NCI-H2029 (cell line): ENCODE measurements around the gene CNNM3.
A peak's percentile ranks its signal among the peaks of the same experiment; 100 is the strongest.
"Not testable (repeated sequence)": the region's sequence is repeated elsewhere in the genome, so short reads cannot be mapped to it uniquely, and the experiment has no call there.

Experiments
- DNase-seq: peaks from one replicate; lab custom pipeline; 2025; lab: John Stamatoyannopoulos, UW

Gene CNNM3

DNA sequence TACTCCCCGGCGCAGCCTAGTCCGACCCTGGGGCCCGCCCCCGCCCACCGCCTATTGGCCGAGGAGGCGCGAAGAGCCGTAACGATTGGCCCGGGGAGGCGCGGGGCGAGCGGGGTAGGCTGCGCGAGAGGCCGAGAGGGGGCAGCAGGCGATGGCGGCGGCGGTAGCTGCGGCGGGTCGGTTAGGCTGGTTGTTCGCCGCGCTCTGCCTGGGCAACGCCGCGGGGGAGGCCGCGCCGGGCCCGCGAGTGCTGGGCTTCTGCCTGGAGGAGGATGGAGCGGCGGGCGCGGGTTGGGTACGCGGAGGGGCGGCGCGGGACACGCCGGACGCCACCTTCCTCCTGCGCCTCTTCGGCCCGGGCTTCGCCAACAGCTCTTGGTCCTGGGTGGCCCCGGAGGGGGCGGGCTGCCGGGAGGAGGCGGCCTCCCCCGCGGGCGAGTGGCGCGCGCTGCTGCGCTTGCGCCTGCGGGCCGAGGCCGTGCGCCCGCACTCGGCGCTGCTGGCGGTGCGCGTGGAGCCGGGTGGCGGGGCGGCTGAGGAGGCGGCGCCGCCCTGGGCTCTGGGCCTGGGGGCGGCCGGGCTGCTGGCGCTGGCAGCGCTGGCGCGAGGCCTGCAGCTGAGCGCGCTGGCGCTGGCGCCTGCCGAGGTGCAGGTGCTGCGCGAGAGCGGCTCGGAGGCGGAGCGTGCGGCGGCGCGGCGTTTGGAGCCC, at the start of gene CNNM3:
Gene CNNM3, plus strand, starts transcription at position 142 of the 709 bp plus-strand sequence. Its CDS starts 10 bp downstream, at position 152.
- DNase-seq, result peak; percentile 75

DNA sequence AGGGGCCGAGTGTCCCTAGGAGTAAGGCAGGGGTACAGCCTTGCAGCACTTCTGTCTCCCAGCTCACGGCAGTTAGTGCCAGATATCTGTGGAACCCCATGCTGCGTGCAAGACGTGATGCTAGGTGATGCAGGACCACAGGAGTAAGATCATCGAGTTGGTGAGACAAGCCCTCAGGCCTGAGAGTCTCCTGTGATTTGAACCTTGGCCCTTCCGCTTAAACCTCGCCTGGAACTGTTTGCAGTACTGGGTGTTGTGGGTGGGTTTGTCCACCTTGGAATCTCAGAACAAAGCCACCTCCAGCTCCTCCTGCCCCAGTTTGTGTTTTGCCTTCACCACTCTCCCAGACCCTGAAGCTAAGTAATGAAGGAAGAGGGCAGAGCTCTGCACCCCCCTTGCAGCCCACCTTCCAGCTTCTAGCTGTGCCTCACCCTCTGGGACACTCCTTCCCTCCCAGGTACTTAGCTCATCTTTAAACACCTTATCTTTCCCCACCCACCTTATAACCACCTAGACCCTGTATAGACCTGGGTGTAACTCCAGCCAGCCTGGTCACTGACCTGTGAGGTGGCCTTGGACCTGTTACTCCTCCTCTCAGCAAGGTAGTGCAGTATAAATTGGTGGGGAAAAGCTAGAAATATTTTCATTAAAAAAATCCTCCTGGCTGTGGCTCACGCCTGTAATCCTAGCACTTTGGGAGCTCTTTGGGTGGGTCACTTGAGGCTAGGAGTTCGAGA, 48.8 kb upstream of the CNNM3 start:
- no peak for DNase-seq

DNA sequence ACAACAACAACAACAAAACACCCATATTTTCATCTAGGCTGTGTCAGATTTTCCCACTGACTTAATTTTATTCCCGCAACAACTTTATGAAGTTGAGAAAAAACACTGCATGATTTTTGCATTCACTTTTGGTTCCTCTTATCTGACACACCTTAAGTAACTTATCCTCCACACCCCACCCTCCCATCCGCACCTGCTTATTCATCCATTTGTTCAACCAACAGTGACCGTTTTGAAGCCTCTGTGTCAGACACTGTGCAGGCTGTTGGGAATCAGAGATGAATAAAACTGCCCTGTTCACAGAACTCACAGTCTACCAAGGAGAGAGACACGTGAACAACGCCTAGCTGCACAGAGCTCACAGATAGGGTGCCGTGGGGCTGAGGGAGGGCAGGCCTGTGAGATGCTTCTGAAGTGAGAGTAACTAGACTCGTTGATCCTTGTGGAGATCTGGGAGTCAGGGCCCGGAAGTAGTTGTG, 47.9 kb upstream of the CNNM3 start:
- DNase-seq, result no peak

DNA sequence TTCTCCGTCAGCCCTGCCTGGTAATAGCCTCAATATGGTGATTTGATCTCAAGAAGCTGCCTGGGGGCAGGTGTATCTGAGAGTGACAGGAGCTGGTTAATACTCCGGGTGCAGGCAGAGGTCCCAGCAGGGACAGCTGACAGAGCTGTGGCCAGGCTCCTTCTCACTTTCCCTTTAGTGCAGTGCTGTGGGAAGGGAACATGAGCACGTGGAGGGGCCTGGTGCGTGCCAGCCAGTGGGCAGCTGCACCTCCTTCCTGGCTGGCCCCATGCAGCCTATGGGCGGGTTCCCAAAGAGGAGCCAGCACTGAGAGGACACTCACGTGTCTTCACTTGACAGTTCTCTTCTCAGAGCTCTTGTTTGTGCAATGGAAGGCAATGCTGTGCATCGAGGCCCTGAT, 46.3 kb upstream of the CNNM3 start:
- peak; percentile 89 for DNase-seq

DNA sequence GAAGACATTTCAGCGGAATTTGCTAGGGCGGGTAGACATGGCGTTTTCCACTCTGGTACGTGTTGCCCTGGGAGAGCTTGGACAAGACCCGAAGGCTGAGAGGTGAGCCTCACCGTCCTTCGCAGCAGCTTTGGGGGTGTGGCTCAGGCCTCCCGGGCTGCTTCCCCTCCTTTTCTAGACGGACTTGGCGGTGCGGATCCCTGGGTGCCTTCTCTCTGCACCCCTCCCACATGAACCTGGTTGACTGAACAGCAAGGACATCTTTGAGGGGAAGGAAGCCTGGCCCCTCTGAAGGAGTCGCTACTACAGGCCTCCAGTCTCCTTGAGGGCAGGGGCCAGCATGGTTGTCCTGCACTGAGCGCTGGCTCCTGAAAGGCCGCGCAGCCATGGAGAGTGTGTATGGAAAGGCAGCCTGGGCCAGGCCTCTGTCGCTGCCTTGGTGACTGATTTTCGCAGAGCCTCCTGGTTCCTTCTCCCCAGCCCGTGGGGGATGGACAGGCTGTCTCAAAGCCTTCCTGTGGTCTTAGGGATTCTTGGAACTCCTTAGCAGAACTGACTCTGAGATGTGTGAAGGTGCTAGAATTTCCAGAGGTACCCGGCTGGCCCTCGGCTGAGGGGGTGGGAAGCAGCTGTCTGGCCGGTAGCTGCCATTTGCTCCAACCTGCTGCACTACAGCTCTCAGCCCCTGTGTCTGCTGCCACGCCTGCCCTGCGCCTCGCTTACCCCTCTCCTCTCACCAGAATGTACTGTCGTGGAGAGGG, 45.4 kb upstream of the CNNM3 start:
- no peak for DNase-seq

DNA sequence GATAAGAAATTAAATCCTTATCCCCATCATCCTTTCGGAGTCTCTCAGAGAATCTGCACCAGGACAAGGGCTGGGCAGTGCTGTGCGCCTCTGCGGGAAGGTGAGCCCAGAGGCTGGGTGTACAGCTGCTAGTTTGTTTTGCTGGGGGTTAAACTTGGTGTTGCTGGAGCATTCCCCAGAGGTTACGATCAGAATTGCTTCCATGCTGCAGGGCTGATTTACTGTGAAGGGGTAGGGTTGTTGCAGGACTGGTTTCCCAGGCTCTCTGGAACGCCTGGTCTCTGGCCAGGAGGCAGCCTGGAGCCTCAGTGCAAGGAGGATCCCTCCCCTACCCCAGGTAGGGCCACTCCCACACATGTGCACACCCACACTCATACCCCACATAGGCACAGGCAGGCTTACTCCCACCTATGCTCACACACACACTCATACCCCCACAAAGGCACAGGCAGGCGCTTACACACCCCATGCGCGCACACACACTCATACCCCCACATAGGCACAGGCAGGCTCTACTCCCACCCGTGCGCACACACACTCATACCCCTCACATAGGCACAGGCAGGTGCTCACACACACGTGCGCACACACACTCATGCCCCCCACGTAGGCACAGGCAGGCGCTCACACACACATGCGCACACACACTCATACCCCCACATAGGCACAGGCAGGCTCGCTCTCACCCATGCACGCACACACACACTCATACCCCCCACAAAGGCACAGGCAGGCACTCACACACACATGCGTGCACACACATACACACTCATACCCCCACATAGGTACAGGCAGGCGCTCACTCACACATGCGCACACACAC, 44.1 kb upstream of the CNNM3 start:
- DNase-seq, result no peak

DNA sequence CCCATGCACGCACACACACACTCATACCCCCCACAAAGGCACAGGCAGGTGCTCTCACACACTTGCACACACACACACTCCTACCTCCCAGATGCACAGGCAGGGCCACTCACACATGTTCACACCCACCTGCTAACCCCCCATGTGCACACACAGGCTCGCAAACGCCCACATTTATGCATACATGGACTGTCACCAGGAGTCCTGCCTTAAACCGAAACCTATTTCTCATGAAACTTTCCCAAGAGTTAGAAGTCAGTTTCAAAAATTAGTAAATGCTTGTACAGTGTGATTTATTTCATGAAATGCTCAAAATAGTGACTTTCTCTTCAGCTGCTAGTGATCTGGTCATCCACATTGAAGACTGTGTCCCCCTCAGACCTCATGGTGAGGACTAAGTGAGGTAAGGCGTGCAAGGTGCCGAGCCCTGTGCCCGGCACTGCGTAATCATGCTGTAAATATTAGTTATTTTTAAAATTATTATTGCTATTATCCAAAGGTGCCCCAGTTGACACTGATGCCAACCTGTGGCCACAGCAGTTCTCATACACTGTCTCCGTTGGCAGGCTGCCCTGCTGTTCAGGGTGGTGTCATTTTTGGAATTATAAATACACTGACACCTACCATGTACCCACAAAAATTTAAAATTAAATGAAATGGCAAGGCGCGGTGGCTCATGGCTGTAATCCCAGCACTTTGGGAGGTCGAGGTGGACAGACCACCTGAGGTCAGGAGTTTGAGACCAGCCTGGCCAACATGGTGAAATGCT, 43.0 kb upstream of the CNNM3 start:
- DNase-seq, result no peak

DNA sequence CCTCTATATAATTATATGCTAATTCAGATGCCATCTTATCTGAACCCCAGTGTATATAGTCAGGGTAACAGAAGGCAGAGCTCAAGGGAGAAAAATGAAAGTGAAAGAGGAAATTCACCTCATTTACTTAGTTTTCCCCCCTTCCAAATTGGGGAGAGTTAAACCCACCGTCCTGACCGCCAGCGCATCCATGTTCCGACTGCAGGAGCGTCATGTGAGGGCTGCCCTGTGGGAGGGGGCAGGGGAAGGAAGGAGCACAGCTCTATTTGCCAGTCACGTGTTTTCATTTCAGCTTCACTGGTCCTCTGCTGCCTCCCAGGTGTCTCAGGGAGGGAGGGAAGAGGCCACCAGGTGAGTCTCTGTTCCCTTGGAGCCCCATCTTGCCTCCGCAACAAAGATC, 42.1 kb upstream of the CNNM3 start:
- peak; percentile 77 for DNase-seq

DNA sequence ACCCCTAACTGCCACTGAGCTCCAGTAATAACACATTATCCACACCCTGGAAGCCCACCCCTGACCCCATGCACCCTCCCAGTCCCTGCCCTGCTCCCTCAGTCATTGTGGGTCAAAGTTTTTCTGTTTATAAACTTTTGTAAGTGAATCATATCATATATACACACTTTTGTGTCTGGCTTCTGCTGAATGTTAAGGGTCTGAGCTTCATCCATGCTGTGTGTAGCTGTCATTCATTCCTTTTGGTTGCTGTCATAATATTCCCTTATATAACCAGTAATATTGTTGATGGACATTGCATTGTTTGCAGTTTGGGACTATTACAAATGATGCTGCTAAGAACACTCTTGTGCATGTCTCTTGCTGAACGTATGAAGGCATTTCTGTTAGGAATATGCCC, 40.9 kb upstream of the CNNM3 start:
- DNase-seq, result no peak

DNA sequence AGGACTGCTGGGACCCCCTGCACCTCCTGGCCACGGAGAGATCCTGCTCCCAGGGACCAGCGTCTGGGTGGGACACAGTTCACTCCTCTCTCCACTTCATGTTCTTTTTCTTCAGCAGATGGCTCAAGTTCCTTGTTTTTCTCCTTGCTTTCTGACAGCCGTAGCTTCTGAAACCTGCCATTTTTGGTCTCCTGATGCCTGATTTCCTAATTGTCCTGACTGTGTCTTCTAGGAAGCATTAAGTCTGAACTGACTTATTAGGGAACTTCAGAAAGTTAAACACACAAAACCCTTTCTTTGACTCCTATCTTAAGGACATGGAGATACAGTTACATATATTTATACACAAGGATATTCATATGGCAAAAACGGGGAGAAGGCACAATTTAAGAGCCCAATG, 32.7 kb upstream of the CNNM3 start:
- no peak for DNase-seq

DNA sequence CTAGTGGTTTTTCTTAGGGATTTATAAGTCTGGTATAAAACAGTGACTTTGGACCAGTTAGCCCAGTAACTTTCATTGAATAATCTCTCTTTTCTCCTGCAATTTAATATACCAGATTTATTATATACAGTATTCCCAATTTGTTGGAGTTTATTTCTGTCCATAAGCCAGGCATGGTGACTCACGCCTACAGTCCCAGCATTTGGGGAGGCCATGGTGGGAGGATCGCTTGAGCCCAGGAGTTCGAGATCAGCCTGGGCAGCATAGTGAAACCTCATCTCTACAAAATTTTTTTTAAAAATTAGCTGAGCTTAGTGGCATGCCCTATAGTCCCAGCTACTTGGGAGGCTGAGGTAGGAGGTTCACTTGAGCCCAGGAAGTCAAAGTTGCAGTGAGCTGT, 28.7 kb upstream of the CNNM3 start:
- DNase-seq, result no peak

DNA sequence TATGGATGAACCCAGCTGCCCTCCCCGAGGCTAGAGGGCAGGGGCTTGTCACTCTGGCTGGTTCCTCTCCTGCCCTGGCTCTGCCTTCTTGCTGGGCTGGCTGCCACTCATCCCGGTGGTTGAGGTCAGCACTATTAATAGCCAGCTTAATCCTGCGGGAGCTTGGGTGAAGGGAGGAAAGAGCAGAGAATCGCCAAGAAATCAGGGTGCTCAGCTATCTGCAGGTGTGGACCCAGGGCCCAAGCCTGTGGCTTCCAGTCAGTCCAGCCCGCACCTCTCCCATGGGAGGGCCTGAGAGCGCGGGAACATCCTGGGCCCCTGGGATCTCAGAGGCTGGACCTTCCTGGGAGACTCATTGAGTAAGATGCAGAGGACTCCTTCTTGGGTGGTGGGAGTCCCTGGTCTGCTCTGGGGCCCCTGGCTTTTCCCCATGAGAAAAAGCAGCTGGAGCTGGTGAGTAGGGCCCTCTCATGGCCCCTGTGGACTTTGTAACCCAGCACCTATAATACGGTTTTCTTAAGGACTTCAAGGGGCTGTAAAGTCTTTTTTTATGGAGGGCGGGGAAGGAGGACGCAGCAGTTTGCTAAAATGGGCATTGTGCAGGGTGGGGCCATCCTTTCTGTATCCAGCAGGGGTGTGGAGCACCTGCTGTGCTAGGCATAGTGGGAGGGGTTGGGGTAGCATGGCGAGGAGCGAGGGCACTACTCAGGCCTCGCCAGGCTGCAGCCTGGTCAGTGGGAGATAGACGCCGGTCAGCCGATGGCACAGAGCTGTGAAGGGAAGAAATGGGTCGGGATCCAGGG, 27.4 kb upstream of the CNNM3 start:
- no peak for DNase-seq

DNA sequence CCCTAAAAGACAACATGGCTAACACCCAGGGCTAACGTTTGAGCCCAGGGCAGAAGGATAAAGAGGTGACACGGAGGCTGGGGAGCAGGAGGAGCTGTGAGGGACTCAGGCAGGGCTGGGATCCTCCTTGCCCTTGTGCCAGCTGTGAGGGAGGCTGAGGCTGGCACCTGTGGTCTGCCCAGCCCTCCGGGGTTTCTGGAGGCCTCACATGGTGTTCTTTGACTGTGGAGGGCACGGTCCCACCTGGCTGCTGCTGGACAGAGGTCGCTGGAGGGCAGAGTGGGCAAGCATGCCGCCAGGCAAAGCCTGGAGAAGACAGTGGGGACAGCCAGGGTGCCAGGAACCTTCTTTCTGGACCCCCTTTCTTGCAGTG, 26.8 kb upstream of the CNNM3 start:
- no peak for DNase-seq

DNA sequence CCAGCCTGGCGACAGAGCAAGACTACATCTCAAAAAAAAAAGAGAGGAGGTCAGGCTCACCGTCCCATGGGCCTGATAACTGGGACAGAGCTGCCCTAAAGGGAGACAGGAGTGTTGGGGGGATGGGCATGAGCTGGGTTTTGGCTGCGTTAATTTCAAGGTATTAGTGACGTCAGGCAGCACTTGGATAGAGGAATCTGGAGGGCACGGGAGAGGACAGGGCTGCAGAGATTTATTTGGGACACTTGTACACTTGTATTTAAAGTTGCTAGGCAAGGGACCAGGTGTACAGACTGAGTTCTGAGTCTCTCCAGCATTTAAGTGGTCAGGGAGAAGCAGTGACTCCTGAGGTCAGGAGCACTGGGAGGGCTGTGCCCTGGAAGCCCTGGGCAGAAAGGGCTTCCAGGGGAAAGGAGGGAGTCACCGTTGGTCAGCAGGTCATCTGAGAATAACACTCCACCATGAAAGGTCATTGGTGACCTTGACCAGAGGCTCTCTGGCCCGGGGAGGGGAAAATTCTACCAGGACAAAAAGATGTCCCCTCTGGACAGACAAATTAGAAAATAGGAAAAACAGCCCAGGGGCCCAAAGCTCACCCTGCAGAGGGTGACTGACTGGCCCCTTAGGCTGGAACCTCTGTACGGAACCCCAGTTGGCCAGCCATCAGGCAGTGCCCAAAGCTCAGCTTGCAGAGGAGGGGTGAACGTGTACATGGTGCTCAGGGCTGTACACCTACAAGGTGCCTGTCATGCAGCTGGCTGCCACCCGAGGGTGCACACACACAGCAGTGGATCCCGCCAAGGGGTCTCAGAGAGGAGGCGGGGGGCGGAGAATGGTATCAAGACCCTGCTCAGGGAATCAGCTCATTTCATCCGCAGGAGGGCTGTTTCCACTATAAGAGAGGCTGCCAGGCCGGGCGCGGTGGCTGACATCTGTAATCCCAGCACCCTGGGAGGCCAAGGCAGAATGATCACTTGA, 23.0 kb upstream of the CNNM3 start:
- no peak for DNase-seq

DNA sequence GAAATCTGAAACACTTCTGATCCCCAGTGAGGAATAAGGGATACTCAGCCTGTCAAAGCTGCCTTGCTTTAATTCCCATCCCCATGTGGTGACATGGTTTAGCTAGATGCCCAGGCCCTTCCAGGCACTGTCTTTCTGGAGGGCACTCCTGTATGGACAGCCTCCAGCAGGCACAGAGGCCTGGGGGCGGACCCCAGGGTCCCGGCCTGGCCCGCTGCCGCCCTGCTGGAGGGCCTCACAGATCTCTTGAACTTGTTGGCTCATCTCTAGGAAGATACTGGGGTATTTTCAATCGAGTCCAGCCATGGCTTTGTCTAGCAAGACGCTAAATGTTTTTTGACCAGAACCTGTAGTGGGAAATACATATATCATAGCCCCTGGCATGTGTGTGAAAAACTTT, 21.0 kb upstream of the CNNM3 start:
- DNase-seq, result no peak

DNA sequence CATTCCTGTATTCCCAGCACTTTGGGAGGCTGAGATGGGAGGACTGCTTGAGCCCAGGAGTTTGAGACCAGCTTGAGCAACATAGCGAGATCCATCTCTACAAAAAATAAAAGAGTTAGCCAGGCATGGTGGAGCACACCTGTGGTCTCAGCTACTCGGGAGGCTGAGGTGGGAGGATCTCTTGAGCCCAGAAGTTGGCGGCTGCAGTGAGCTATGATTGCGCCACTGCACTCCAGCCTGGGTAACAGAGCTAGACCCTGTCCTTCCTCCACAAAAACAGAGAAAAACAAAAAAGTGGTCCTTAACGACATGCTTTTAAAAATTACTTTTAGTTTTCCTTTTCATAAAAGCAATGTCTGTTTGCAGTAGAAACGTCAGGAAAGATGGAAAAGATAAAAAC, 19.6 kb upstream of the CNNM3 start:
- DNase-seq, result not testable (repeated sequence)

DNA sequence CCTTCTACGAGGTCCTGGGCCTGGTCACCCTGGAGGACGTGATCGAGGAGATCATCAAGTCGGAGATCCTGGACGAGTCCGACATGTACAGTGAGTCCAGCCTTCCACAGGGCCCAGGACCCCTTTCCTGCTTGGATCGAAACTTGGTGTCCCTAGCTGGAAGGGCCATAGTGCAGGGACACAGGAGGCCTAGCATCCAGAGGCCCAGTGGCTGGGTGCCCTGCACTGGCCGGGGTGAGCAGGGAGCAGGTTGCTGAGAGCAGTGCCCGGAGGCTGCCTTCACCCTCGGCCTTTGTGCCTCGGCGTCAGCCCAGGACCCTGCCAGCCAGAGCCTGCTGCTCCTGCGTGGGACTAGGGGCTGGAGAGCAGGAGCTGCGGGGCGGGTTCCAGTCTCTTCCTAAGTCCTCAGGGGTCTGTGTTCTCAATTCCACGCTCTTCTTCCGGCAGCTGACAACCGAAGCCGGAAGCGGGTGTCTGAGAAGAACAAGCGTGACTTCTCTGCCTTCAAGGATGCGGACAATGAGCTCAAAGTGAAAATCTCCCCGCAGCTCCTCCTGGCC, 18.9 kb upstream of the CNNM3 start:
- no peak for DNase-seq

DNA sequence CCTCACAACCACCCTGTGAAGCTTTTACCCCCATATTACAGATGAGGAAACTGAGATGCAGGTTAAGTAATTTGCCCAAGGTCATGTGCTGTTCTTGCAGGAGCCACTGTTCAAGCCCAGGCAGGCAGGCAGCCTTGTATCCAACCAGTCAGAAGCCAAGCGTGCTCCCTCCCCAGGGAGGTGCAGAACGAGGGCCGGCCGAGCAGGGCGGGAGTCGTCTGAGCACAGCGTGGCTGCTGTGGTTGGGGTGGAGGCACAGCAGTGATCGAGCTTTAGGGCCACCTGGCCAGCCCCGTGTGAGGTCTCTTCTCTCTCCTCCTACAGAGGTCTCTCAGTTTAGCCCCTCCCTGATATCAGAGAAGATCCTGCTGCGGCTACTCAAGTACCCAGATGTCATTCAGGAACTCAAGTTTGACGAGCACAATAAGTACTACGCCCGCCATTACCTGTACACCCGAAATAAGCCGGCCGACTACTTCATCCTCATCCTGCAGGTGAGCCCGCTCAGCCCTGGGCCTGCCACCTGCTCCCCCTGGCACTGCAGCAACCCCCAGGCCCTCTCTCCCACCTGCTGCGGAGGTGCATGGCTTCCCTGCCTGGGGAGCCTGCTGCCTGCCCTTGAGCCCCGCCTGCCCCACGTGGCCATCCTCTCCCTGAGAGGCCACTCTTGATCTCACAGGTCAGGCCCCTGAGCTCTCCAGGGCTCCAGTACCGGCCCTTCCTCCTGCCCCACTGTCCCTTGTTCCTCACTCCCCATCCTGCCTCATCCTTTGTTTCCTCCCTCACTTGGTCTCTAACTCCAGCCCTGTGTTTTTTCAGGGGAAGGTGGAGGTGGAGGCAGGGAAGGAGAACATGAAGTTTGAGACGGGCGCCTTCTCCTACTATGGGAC, 17.1 kb upstream of the CNNM3 start:
- DNase-seq, result no peak
